Activated CD4-positive, alpha-beta T cell treated with anti-CD3 and anti-CD28 coated beads for 36 hours (primary cell): ENCODE data around the gene TSHZ3. TPM values are rescaled to one million over a fixed set of nuclear protein-coding genes. Genes with fewer than 3 reads are reported as not detected.

ENCODE experiments used
- ATAC-seq: fragments of 200-7000 bp; cut with Tn5 transposase; one replicate; pipeline ENCODE4 v1.10.0; 2021; ENCODE audit warnings: mild to moderate bottlenecking, moderate library complexity
- CTCF ChIA-PET: fragments of 350-600 bp; sonication (Branson Sonifier 250); formaldehyde crosslinking; loops from one replicate; lab custom pipeline; 2021; ENCODE audit warnings: antibody characterized with exemption; lab: Charles Lee
- POLR2A ChIA-PET: fragments of 350-600 bp; sonication (Branson Sonifier 250); formaldehyde crosslinking; loops from one replicate; lab custom pipeline; 2021; ENCODE audit warnings: antibody characterized with exemption, inconsistent platforms; lab: Charles Lee
- DNase-seq: peaks from one replicate; pipeline ENCODE4 v3.0.0-alpha.2; 2020
- H3K27ac Mint-ChIP-seq: one replicate; pipeline ENCODE4 v1.8.0; 2021; ENCODE audit warnings: mixed read lengths
- H3K27me3 Mint-ChIP-seq: one replicate; pipeline ENCODE4 v1.8.0; 2021; ENCODE audit warnings: mixed read lengths
- H3K36me3 Mint-ChIP-seq: one replicate; pipeline ENCODE4 v1.8.0; 2021; ENCODE audit warnings: low read depth, mixed read lengths
- H3K4me1 Mint-ChIP-seq: one replicate; pipeline ENCODE4 v1.8.0; 2021; ENCODE audit warnings: mixed read lengths
- H3K4me3 Mint-ChIP-seq: one replicate; pipeline ENCODE4 v1.8.0; 2021; ENCODE audit warnings: mild to moderate bottlenecking, moderate library complexity, mixed read lengths
- H3K9me3 Mint-ChIP-seq: one replicate; pipeline ENCODE4 v1.8.0; 2021; ENCODE audit warnings: low read depth, mixed read lengths
- intact Hi-C, 2 experiments: fragments of 100-400 bp; cut with DNase I in 1 of 2; cut with micrococcal nuclease in 1 of 2; formaldehyde crosslinking; loops; one replicate each; pipeline versions ENCODE4 v1.14.2 to v1.15.1; 2022 to 2024; cut with DNase I, micrococcal nuclease
- total RNA-seq, 2 experiments: library from RNA; stranded (reverse); gene quantifications; one replicate each; pipeline ENCODE4 v1.2.3, GENCODE V29; 2021

TSHZ3 gene
- total RNA-seq, 2 experiments from 2014 or later, result 0.85 to 1.6 TPM

DNA sequence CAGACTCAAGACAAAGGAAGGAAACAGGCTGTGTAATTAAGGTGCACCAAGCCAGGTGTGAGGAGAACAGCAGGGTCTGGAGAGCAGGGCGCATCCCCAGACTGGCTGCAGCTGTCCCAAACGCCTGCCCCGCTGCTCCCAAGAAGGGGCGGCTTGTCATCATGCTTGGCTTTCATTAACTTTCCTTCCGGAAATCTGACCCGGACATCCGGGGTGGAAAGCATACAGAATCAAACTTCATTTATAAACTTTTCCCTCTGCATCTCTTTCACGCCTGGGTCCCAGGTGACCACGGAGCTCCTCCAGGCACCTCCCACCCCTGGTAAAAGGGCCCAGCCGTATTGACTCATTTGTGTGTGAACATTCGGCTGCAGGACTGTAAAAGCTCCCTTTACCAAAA, 31.7 kb downstream of the TSHZ3 start:
- H3K4me1 Mint-ChIP-seq, result no peaks in the 10 kb centered on the region

GRCh38 chr19:31317093-31317492, 32.1 kb downstream of the TSHZ3 start:
- Mint-ChIP-seq H3K9me3 (no peaks in the 10 kb centered on the region), H3K4me3 (no peak overlapping the region), H3K4me1 (peaks cover 4% of the 10 kb centered on the region), H3K36me3 (no peaks in the 10 kb centered on the region), H3K27me3 (no peaks in the 10 kb centered on the region), H3K27ac (no peak overlapping the region)
- ATAC-seq (no peak), DNase-seq (no peak)
- ChIA-PET CTCF (no interaction called here), POLR2A (no interaction called here)
- intact Hi-C loops, result no loop called here

More for the DNA sequence above, 31.7 kb downstream of the TSHZ3 start:
- Mint-ChIP-seq H3K27me3 (no peaks in the 10 kb centered on the region), H3K27ac (no peak overlapping the region), H3K4me3 (no peak overlapping the region), H3K36me3 (no peaks in the 10 kb centered on the region), H3K9me3 (no peaks in the 10 kb centered on the region)
- POLR2A ChIA-PET, result no interaction called here
- intact Hi-C loops, result no loop called here
- CTCF ChIA-PET, result no interaction called here
- ATAC-seq, result no peak
- DNase-seq, result no peak

DNA sequence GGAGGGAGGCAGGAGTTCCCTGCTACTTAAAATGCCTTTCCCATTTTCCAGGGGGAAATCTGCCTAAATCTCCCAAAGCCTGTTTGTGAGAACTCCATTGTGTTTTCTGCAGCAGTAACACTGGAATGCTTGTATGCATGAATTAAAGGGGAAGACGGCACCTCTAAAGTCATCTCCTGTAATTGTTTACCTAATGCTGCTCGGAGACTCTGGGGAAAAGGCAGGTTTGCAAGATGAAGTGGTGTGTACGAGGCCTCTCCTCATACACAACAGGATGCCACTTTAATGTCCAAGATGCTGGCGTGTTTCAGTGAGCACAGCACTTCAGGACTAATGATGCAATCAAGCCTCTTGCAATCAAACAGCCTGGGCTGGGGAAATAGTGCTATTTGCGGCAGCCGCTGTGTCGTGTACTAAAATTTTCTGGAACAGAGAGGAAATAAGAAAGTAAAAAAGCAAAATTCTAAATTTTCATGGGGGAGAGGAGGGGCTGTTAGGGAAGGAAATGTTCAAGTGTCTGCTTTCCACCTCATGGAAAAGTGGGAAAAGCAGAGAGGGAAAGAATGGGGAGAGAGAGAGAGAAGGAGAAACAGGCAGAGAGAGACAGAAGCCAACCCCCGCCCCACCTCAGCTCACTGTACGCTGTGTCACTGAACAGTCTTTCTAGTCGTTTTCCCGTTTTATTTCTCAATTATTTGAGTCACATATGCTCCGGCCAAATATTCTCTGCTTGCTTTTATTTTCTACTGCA, 32.9 kb downstream of the TSHZ3 start:
- H3K4me3 Mint-ChIP-seq, result no peak overlapping the region
- peaks cover 7% of the 10 kb centered on the region for H3K4me1 Mint-ChIP-seq
- H3K36me3 Mint-ChIP-seq, result no peaks in the 10 kb centered on the region
- no peaks in the 10 kb centered on the region for H3K9me3 Mint-ChIP-seq
- no peak overlapping the region for H3K27ac Mint-ChIP-seq
- ATAC-seq (no peak), DNase-seq (no peak)
- ChIA-PET POLR2A (no interaction called here), CTCF (no interaction called here)
- intact Hi-C loops, result no loop called here
- H3K27me3 Mint-ChIP-seq, result no peaks in the 10 kb centered on the region

GRCh38 chr19:31315652-31316051, 33.6 kb downstream of the TSHZ3 start:
- Mint-ChIP-seq H3K36me3 (no peaks in the 10 kb centered on the region), H3K27me3 (no peaks in the 10 kb centered on the region), H3K4me1 (peaks cover 10% of the 10 kb centered on the region), H3K27ac (no peak overlapping the region), H3K9me3 (no peaks in the 10 kb centered on the region), H3K4me3 (no peak overlapping the region)
- ATAC-seq, result no peak
- POLR2A ChIA-PET, result no interaction called here
- DNase-seq, result no peak
- CTCF ChIA-PET, result no interaction called here
- intact Hi-C loops, result no loop called here

DNA sequence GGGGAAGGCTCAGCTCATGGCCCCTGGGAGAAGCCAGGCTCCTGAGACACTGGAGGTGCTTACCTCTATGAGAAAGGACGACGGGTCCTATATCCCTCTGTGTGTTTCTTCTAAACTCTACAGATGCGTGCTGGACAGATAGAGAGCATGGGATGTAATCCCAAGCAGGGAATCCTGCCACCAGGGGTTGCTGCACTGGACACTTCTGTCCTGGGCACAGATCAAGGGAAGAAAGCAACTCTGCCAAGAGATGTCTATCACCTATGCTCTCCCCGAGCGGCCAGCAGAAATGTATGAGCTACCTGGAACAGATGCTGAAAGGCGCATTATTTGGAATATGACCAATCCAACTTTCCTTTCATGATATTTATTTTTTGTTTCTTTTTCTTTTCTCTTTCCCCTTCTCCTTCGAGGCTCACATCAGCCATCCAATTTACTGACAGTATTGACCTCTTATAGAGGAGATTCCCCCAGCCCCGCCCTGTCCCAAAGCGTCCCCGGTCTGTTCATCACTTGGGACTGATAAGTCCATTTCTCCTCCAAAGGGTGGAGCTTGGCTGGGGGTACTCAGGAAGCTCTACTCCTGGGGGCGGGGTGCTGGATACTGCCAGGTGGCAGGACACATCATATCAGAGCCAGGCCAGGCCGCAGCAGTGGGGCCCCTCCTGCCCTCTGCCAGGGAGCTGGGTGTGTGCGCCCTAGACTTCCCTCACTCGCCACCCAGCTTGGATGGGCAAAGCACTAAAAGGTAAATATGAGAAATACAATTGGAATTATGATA, 34.2 kb downstream of the TSHZ3 start:
- no peak for ATAC-seq
- H3K27me3 Mint-ChIP-seq, result no peaks in the 10 kb centered on the region
- no peaks in the 10 kb centered on the region for H3K36me3 Mint-ChIP-seq
- POLR2A ChIA-PET, result no interaction called here
- CTCF ChIA-PET, result no interaction called here
- no peaks in the 10 kb centered on the region for H3K9me3 Mint-ChIP-seq
- peaks cover 10% of the 10 kb centered on the region for H3K4me1 Mint-ChIP-seq
- DNase-seq, result no peak
- H3K4me3 Mint-ChIP-seq, result no peak overlapping the region
- no peak overlapping the region for H3K27ac Mint-ChIP-seq
- intact Hi-C loops, result no loop called here

DNA sequence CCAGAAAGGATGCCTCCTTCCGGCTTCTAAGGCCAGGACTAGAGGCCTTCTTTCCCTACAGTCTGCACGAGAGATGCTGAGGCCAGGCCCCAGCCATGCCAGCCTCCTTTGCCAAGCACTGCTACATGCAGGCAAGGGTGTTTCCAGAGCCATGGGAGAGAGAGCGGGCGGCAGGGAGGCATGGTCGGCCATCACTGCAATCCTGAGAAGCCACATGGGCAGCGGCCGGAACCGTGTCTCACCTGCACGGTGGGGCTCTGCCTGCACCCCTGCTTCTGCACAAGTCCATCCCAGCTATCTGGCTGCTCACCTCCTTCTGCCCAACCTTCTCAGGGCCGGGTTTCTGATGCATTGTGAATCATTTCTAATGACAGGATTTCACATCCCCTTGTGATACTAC, 35.1 kb downstream of the TSHZ3 start:
- no peak overlapping the region for H3K27ac Mint-ChIP-seq
- no peaks in the 10 kb centered on the region for H3K36me3 Mint-ChIP-seq
- ChIA-PET CTCF (no interaction called here), POLR2A (no interaction called here)
- no peak overlapping the region for H3K4me3 Mint-ChIP-seq
- intact Hi-C loops, result no loop called here
- peaks cover 10% of the 10 kb centered on the region for H3K4me1 Mint-ChIP-seq
- no peaks in the 10 kb centered on the region for H3K9me3 Mint-ChIP-seq
- ATAC-seq (no peak), DNase-seq (no peak)
- no peaks in the 10 kb centered on the region for H3K27me3 Mint-ChIP-seq

DNA sequence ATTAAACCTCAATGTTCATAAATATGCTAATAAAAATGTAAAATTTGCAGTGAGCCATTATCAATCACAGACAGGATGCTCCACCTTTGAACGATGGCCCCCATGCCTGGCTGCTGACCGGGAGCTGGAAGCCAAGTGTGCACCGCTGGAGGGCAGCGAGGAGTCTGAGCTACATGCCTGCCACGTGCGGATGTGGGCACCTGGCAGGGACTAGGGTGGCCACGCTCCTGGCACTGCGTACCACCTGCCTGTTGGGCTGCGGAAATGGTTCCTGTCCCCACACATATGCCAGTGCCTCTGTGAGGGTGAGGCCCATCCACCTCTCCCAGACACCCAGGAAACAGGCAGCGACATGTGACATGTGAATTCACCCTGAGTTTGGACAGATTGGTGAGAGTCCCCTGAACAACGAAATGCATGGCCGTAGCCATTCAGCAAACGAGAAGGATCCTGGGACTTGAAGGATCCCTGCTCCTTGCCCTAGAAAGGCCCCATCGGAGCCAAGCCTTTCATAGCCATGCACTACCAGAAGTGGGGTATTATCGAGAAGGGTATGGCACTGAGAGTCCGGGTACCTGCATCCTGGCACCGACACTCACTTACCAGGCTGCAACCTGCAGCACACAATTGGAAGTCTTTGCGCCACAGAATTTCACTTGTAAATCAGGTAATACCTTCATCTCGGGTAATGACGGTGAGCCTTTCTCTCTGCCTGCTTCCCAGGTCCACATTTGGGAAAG, 35.8 kb downstream of the TSHZ3 start:
- H3K4me1 Mint-ChIP-seq, result peaks cover 10% of the 10 kb centered on the region
- no peaks in the 10 kb centered on the region for H3K27me3 Mint-ChIP-seq
- no peak for ATAC-seq
- no peaks in the 10 kb centered on the region for H3K36me3 Mint-ChIP-seq
- CTCF ChIA-PET, result no interaction called here
- DNase-seq, result no peak
- no peak overlapping the region for H3K27ac Mint-ChIP-seq
- POLR2A ChIA-PET, result no interaction called here
- H3K9me3 Mint-ChIP-seq, result no peaks in the 10 kb centered on the region
- intact Hi-C loops, result no loop called here
- H3K4me3 Mint-ChIP-seq, result no peak overlapping the region

DNA sequence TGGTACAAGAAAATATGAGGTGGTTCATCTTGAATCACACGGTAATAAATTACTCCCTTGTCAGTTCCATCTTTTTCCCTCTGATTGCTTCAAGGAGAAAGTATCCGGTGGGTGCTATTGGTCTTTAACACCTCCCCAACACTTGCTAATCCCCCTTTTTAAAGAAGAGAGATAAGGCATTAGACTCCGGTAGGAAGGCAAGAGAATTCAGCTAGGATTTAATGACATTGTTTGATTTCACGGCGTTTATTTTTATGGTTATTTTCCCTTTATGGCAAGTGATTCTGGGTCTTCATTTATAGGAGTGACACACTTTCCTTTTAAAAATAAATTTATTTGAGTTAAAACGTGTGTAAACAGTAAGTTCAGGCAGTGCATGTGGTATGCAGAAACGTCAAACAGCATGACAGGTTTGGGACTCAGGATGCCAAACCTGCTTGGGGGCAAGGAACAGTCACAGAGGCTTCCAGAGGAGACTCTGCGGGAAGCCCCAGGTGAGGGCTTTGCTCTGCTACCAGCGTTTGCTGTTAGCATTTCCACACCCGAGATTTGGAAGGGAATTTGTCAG, 36.5 kb downstream of the TSHZ3 start:
- ChIA-PET POLR2A (no interaction called here), CTCF (no interaction called here)
- Mint-ChIP-seq H3K27me3 (no peaks in the 10 kb centered on the region), H3K4me3 (no peak overlapping the region), H3K27ac (no peak overlapping the region), H3K4me1 (peaks cover 10% of the 10 kb centered on the region), H3K36me3 (no peaks in the 10 kb centered on the region), H3K9me3 (no peaks in the 10 kb centered on the region)
- DNase-seq (no peak), ATAC-seq (no peak)
- intact Hi-C loops, result no loop called here

- Mint-ChIP-seq H3K4me1 (peaks cover 10% of the 10 kb centered on the region), H3K4me3 (no peak overlapping the region), H3K36me3 (no peaks in the 10 kb centered on the region), H3K9me3 (no peaks in the 10 kb centered on the region), H3K27ac (no peak overlapping the region), H3K27me3 (peaks cover 1% of the 10 kb centered on the region)
- peak; percentile 78 for ATAC-seq
- POLR2A ChIA-PET, result no interaction called here
- CTCF ChIA-PET, result no interaction called here
- peak; percentile 80 for DNase-seq
- intact Hi-C loops, result no loop called here
Measured at GRCh38 chr19:31312009-31312676, 37.1 kb downstream of the TSHZ3 start.

DNA sequence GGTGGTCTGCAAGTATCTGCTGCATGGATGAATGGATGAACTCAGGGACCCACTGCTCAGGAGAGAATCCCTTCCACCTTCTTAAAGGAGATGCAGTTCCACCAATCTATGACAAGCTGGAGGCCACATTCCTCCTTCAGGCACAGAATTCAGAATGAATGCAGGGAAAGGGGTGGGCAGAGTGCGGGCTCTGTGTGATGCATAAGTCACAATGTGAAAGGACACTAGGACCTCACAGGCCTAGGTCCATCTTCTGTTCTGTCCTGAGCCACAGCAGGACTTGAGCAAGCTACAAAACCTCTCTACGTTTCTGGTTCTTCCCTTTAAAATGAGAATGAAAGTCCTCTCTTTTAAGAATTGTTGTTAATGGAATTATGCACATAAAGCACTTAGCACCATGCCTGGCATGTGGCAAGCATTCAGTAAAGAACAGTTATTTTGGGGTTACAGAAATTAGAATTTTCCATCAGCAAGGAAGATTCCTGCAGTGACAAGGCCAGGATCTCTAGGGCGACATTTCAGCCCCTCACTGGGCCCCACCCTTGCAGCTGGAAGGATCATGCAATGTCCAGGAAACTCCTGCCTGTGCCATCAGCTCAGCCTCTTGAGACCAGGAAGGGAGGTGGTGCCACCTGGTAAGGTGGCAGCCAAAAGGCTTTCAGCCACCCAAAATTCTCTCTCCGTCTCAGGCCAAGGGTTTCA, 38.7 kb downstream of the TSHZ3 start:
- no peak for DNase-seq
- Mint-ChIP-seq H3K4me3 (no peak overlapping the region), H3K9me3 (no peaks in the 10 kb centered on the region), H3K4me1 (peaks cover 10% of the 10 kb centered on the region), H3K36me3 (no peaks in the 10 kb centered on the region), H3K27ac (no peak overlapping the region), H3K27me3 (peaks cover 2% of the 10 kb centered on the region)
- intact Hi-C loops, result no loop called here
- ATAC-seq, result no peak
- CTCF ChIA-PET, result no interaction called here
- POLR2A ChIA-PET, result no interaction called here

- H3K27me3 Mint-ChIP-seq, result peaks cover 2% of the 10 kb centered on the region
- no peak overlapping the region for H3K4me3 Mint-ChIP-seq
- H3K27ac Mint-ChIP-seq, result no peak overlapping the region
- ATAC-seq (no peak), DNase-seq (no peak)
- intact Hi-C loops, result no loop called here
- ChIA-PET CTCF (no interaction called here), POLR2A (no interaction called here)
- H3K4me1 Mint-ChIP-seq, result peaks cover 10% of the 10 kb centered on the region
- H3K36me3 Mint-ChIP-seq, result no peaks in the 10 kb centered on the region
- no peaks in the 10 kb centered on the region for H3K9me3 Mint-ChIP-seq
Measured at GRCh38 chr19:31308781-31309180, 40.5 kb downstream of the TSHZ3 start.
